Chondrocyte (in vitro differentiated cells): ENCODE data around the gene GNAS-AS1. TPM values are rescaled to one million over a fixed set of nuclear protein-coding genes. Genes with fewer than 3 reads are reported as not detected.

ENCODE experiments used
- DNase-seq: peaks from one replicate; pipeline ENCODE4 v3.0.0; 2021; ENCODE audit warnings: mixed read lengths, low spot score
- H3K27ac Mint-ChIP-seq: one replicate; pipeline ENCODE4 v1.8.0; 2021; ENCODE audit warnings: mild to moderate bottlenecking, moderate library complexity, mixed read lengths; ENCODE audit not compliant: unreplicated experiment
- H3K27me3 Mint-ChIP-seq: 2 replicates; pipeline ENCODE4 v1.8.0; 2021; ENCODE audit warnings: low read depth, mixed read lengths
- H3K36me3 Mint-ChIP-seq: 2 replicates; pipeline ENCODE4 v1.8.0; 2021; ENCODE audit warnings: low read depth, mixed read lengths
- H3K4me1 Mint-ChIP-seq: 2 replicates; pipeline ENCODE4 v1.8.0; 2021; ENCODE audit warnings: low read depth, mild to moderate bottlenecking, mixed read lengths
- H3K4me3 Mint-ChIP-seq: one replicate; pipeline ENCODE4 v1.8.0; 2021; ENCODE audit warnings: mild to moderate bottlenecking, moderate library complexity, mixed read lengths; ENCODE audit not compliant: unreplicated experiment
- H3K9me3 Mint-ChIP-seq: 2 replicates; pipeline ENCODE4 v1.8.0; 2021; ENCODE audit warnings: low read depth, mixed read lengths
- CTCF ChIP-seq: fragments of 200-600 bp; sonication (generic); IDR thresholded peaks from 2 replicates; pipeline ENCODE4 v1.5.0; 2021; ENCODE audit warnings: antibody characterized with exemption, mild to moderate bottlenecking, moderate library complexity
- total RNA-seq: library from RNA; stranded (reverse); gene quantifications from 3 replicates; pipeline ENCODE4 v1.2.1, GENCODE V29; 2021

The GNAS-AS1 gene
- total RNA-seq, 1 donor from 2014 or later, result 1.1 TPM

GRCh38 chr20:58797371-58798338 is 53.0 kb downstream of the GNAS-AS1 start:
- Mint-ChIP-seq H3K4me1 (no peaks in the 10 kb centered on the region), H3K27me3 (peaks cover 28% of the 10 kb centered on the region), H3K27ac (no peak overlapping the region), H3K36me3 (no peaks in the 10 kb centered on the region), H3K4me3 (no peak overlapping the region), H3K9me3 (no peaks in the 10 kb centered on the region)
- no peak for TF ChIP-seq CTCF
- no peak for DNase-seq

- H3K36me3 Mint-ChIP-seq, result no peaks in the 10 kb centered on the region
- no peaks in the 10 kb centered on the region for H3K9me3 Mint-ChIP-seq
- peaks cover 36% of the 10 kb centered on the region for H3K27me3 Mint-ChIP-seq
- H3K4me1 Mint-ChIP-seq, result no peaks in the 10 kb centered on the region
- H3K4me3 Mint-ChIP-seq, result no peak overlapping the region
- no peak overlapping the region for H3K27ac Mint-ChIP-seq
- no peak for TF ChIP-seq CTCF
- DNase-seq, result no peak
These were observed 54.8 kb downstream of the GNAS-AS1 start for GRCh38 chr20:58795923-58796245.

- no peak for DNase-seq
- Mint-ChIP-seq H3K27me3 (peaks cover 40% of the 10 kb centered on the region), H3K4me1 (no peaks in the 10 kb centered on the region), H3K4me3 (no peak overlapping the region), H3K27ac (no peak overlapping the region), H3K36me3 (no peaks in the 10 kb centered on the region), H3K9me3 (no peaks in the 10 kb centered on the region)
- no peak for TF ChIP-seq CTCF
These were observed 55.4 kb downstream of the GNAS-AS1 start for GRCh38 chr20:58795181-58795922.

GRCh38 chr20:58794510-58795180 is 56.1 kb downstream of the GNAS-AS1 start:
- no peak for TF ChIP-seq CTCF
- Mint-ChIP-seq H3K4me1 (no peaks in the 10 kb centered on the region), H3K27me3 (peaks cover 44% of the 10 kb centered on the region), H3K4me3 (no peak overlapping the region), H3K36me3 (no peaks in the 10 kb centered on the region), H3K27ac (no peak overlapping the region), H3K9me3 (no peaks in the 10 kb centered on the region)
- DNase-seq, result no peak
